Suppressor macrophage (primary cell): ENCODE measurements around the gene WDR26.
"Not testable (repeated sequence)": the region's sequence is repeated elsewhere in the genome, so short reads cannot be mapped to it uniquely, and the experiment has no call there.

Source experiments
- DNase-seq, 4 experiments: peaks; one replicate each; pipeline ENCODE4 v3.0.0-alpha.2; 2020 to 2022

WDR26 gene

GRCh38 chr1:224392411-224393249, 42.0 kb downstream of the WDR26 start:
- no peak for DNase-seq

GRCh38 chr1:224390517-224390916, 44.1 kb downstream of the WDR26 start:
- no peak for DNase-seq

- DNase-seq = no peak
These were observed 46.7 kb downstream of the WDR26 start for GRCh38 chr1:224387943-224388342.

GRCh38 chr1:224387302-224387912, 47.2 kb downstream of the WDR26 start:
- DNase-seq = no peak

- peak in 3 of 4 experiments; percentile 15 to 58 (median 58) for DNase-seq
These were observed 51.4 kb downstream of the WDR26 start for GRCh38 chr1:224383218-224383617.

- no peak for DNase-seq
These were observed 52.6 kb downstream of the WDR26 start for GRCh38 chr1:224381880-224382548.

- peak; percentile 68 to 91 (median 86) for DNase-seq
These were observed 54.6 kb downstream of the WDR26 start for GRCh38 chr1:224380003-224380402.

- DNase-seq = peak; percentile 30 to 61 (median 52)
These were observed 55.6 kb downstream of the WDR26 start for GRCh38 chr1:224378855-224379631.

GRCh38 chr1:224377676-224378006, 57.0 kb downstream of the WDR26 start:
- DNase-seq = peak in 2 of 4 experiments; percentile 16 to 40

- DNase-seq = no peak
These were observed 59.5 kb downstream of the WDR26 start for GRCh38 chr1:224375059-224375458.

- DNase-seq = no peak
These were observed 61.5 kb downstream of the WDR26 start for GRCh38 chr1:224373008-224373590.

GRCh38 chr1:224368409-224368808, 66.2 kb downstream of the WDR26 start:
- DNase-seq = no peak

- DNase-seq = no peak
These were observed 75.4 kb downstream of the WDR26 start for GRCh38 chr1:224359207-224359606.

GRCh38 chr1:224358237-224358636, 76.4 kb downstream of the WDR26 start:
- peak; percentile 57 to 81 (median 68) for DNase-seq

GRCh38 chr1:224357626-224358124, 76.9 kb downstream of the WDR26 start:
- DNase-seq = peak; percentile 69 to 87 (median 76)

GRCh38 chr1:224356685-224357625, 77.6 kb downstream of the WDR26 start, which contains the start of gene CNIH4:
CNIH4 (plus strand) TSS chr1:224356879; CDS start chr1:224356925, 46 bp downstream.
- DNase-seq = peak; percentile 93 to 97 (median 96)

- no peak for DNase-seq
These were observed 80.3 kb downstream of the WDR26 start for GRCh38 chr1:224353975-224354925.

GRCh38 chr1:224352436-224353085, 82.0 kb downstream of the WDR26 start:
- DNase-seq = not testable (repeated sequence)

- DNase-seq = not testable (repeated sequence)
These were observed 84.9 kb downstream of the WDR26 start for GRCh38 chr1:224349716-224350115.
